ENCODE measurements around the gene RAET1E.

DNA sequence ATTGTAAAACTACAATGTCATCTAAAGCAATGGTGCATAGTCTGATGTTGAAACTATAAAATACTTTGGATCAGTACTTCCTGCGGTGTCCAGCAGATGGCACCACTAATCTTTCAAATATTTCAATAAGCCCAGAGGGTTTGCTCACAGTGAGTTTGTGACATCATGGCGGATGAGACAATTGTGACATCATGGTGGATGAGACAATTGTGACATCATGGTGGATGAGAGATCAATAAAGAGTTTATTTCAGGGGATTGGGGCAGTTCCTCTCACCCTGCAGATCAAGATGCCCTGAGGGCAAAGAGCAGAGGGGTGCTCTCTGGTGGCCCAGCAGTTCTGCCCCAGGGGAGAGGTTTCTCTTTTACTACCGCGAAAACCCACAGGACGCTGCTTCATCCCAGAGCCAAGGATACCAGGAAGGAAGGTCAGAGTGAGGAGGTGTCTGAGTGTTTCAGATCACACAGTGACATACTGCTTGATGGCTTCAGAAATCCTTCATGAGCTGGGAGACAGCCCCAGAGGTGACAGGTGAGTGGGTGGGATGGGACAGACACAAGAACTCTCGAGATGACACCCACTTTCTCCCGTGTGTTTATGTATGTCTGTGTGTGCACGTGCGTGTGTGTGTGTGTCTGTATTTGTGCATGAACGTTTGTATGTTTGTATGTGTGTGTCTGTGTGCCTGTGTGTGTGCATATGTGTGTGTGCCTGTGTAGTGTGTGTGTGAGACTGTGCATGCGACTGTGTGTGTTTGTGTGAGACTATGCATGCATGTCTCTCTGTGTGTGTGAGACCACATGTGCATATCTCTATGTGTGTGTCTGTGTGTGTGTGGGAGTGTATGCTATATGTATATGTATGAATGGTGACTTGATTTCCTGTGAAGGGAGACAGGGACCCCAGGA lies 36.6 kb upstream of the RAET1E start:
- TF ChIP-seq POLR2A (IDR thresholded peaks at IDR 0.05; ENCODE audit: low read depth, low read length) (no peak), POLR2AphosphoS5 (IDR thresholded peaks at IDR 0.05; ENCODE audit: insufficient read depth, low read depth, low read length) (no peak), EZH2 (IDR thresholded peaks at IDR 0.05; ENCODE audit: borderline replicate concordance, low read depth, low read length, severe bottlenecking) (no peak), MAX (IDR thresholded peaks at IDR 0.05; ENCODE audit: insufficient read depth, insufficient read length) (no peak)
- TF ChIP-seq, protein P1, sequence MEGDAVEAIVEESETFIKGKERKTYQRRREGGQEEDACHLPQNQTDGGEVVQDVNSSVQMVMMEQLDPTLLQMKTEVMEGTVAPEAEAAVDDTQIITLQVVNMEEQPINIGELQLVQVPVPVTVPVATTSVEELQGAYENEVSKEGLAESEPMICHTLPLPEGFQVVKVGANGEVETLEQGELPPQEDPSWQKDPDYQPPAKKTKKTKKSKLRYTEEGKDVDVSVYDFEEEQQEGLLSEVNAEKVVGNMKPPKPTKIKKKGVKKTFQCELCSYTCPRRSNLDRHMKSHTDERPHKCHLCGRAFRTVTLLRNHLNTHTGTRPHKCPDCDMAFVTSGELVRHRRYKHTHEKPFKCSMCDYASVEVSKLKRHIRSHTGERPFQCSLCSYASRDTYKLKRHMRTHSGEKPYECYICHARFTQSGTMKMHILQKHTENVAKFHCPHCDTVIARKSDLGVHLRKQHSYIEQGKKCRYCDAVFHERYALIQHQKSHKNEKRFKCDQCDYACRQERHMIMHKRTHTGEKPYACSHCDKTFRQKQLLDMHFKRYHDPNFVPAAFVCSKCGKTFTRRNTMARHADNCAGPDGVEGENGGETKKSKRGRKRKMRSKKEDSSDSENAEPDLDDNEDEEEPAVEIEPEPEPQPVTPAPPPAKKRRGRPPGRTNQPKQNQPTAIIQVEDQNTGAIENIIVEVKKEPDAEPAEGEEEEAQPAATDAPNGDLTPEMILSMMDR (IDR thresholded peaks at IDR 0.05; ENCODE audit: extremely low read depth in 1 of 2, insufficient read depth in 1 of 2, low read depth in 1 of 2, low read length in 2 of 2), result peak; percentile 54 to 64
